ENCODE measurements around the gene PCBP4.
A peak's percentile ranks its signal among the peaks of the same experiment; 100 is the strongest.

Gene PCBP4

GRCh38 chr3:51967384-51968169, at the start of gene PCBP4:
PCBP4 (minus strand) TSS chr3:51967454; CDS start chr3:51961240, 6,214 bp downstream.
- DNase-seq (ENCODE audit: low spot score) = no peak

- no peak for DNase-seq (ENCODE audit: low spot score)
These were observed 48.4 kb upstream of the PCBP4 start for GRCh38 chr3:52015438-52016228.

DNA sequence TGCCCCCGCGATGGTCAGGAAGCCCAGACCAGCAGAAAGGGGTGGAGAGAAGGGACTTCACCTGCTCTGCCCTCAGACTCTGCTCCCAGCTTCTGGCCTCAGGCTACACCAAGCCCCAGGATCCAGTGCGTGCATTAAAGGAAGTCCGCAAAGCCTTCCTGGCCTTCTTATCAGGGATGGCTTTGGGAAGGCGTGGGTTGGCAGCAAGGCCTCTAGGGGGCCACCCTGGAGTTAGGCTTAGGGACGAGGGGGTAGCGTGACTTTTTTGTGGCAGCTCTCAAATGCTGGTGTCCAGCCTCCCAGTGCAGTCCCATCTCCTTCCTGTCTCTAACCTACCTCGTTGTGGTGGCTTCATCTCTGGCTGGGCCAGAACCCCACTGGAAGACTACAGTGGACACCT, 47.4 kb upstream of the PCBP4 start:
- DNase-seq (ENCODE audit: low spot score) = no peak

DNA sequence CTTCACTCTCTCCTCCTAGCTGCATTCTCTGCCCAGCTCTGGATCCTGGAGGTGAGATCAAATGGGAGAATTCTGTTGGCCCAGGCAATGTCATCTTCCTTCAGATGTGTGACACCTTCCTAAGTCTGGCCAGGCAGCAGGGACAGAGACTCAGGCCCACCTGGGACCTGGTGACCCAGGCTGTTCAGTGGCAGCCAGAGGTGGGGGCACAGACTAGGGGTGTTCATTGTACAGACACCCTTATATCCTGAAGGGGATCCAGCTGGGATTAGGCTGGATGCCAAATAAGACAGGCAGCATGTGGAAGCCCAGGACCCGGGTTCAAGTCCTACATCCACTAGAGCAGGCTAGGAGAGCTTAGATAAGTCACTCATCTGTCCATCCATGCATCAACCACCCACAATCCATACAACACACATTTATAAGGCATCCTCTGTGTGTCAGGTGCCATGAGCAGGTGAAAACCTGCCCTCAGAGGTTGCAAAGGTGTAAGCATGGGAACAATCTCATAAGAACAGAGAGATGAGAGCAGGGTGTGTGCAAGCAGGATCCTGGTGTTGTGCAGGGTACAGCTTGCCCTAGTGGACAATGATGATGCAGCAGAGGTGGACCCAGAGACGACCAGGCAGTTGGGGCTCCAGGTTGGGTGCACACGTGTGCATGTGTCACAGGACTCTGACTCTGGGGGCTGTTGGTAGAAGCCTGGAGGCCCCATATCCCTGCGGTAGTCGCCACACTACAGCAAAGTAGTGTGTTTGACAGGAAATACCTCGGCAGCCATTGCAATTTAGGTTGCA, 46.7 kb upstream of the PCBP4 start:
- DNase-seq (ENCODE audit: low spot score) = no peak

DNA sequence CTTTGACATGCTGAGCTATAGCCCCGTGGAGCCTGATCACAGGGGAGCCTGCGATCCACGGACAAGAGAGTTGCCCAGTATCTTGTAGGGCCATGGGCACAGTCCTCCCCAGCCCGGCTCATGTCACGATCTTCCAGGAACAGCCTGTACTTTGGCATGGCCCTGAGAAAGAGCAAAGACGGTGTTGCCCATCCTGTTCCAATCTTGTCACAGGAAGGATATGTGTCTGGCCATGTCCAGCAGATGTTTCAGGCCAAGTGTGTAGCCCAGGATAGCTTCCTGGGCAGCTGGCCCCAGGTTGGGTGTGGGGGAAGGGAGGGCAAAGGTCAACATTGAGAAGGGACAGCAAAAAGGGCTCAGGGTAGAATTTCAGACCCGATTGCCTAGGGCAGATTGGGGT, 45.4 kb upstream of the PCBP4 start:
- DNase-seq (ENCODE audit: low spot score) = no peak

GRCh38 chr3:52010431-52010830, 43.2 kb upstream of the PCBP4 start:
- no peak for DNase-seq (ENCODE audit: low spot score)

GRCh38 chr3:52007291-52007690, 40.0 kb upstream of the PCBP4 start:
- no peak for DNase-seq (ENCODE audit: low spot score)

- no peak for DNase-seq (ENCODE audit: low spot score)
These were observed 39.5 kb upstream of the PCBP4 start for GRCh38 chr3:52006820-52007133.

- DNase-seq (ENCODE audit: low spot score) = no peak
These were observed 39.0 kb upstream of the PCBP4 start for GRCh38 chr3:52006017-52006819.

GRCh38 chr3:52005571-52005986, 38.3 kb upstream of the PCBP4 start:
- DNase-seq (ENCODE audit: low spot score) = no peak

DNA sequence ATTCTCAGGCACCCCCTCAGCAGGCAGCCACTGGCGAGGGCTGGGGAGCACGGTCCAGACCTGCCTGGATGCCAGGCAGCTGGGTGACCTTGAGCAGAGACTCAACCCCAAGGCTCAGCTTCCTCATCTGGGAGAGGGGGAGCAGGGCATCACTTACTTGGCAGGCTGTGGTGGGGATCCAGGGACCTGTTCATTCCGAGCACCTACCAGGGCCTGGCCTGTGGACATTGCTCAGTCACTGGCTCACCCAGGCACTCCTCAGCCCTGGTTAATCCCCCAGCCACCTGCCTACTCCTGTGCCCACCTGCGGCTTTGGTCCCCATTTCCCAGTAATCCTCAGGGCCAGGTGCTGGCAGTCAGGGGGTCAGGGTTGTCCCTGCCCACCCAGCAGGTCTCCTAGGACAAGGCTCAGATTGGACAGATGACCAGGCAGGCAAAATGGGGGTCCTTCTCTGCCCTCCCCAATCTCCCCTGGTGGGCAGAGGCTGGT, 37.7 kb upstream of the PCBP4 start:
- DNase-seq (ENCODE audit: low spot score) = no peak

GRCh38 chr3:52004163-52004787, 37.0 kb upstream of the PCBP4 start:
- DNase-seq (ENCODE audit: low spot score) = no peak

GRCh38 chr3:52002748-52003147, 35.5 kb upstream of the PCBP4 start:
- DNase-seq (ENCODE audit: low spot score) = no peak

- peak; percentile 74 for DNase-seq (ENCODE audit: low spot score)
These were observed 34.3 kb upstream of the PCBP4 start for GRCh38 chr3:52001443-52001974.

- DNase-seq (ENCODE audit: low spot score) = peak; percentile 81
These were observed 32.6 kb upstream of the PCBP4 start for GRCh38 chr3:51999846-52000245.

DNA sequence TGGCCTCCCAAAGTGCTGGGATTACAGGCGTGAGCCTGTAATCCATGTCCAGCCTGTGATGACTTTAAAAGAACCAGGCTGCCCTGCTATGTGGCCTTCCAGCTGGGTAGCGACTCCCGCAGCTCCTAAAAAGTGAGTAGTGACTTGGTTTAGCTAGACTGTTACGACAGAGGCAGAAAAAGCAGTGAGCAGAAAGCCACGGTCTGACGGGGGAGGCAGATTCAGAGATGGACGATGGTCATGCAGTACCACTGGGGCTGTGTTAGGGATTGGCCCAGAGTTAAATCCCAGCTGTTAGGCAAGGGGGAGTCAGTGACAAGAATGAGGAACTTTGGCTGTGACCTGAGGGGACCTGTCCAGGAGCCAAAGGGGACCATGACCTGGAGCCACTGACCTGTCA, 31.5 kb upstream of the PCBP4 start:
- no peak for DNase-seq (ENCODE audit: low spot score)

GRCh38 chr3:51997935-51998596, 30.8 kb upstream of the PCBP4 start:
- DNase-seq (ENCODE audit: low spot score) = no peak

DNA sequence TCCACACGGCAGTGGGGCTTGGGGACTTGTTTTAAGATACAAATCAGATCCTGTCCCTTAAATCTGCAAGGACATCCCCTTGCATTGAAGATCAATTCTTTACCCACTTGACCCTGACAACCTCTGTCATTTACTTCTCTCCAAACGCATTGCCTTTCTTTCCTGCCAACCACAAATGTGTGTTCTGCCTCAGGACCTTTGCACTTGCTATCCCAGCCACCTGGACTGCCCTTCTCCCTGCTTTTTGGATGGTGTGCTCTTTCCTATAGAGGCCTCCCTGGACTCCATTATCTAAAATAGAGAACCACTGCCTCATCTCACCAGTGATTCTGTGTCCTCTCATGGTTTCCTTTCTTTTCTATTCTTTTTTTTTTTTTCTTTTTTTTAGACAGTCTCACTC, 29.9 kb upstream of the PCBP4 start:
- DNase-seq (ENCODE audit: low spot score) = no peak

- DNase-seq (ENCODE audit: low spot score) = peak; percentile 94
These were observed 28.3 kb upstream of the PCBP4 start, which contains the start of gene RPL29 for GRCh38 chr3:51995346-51996163. RPL29 (minus strand) TSS chr3:51995895; CDS start chr3:51995461, 434 bp downstream.
